OCI-LY3 (cell line): ENCODE measurements around the gene SLC38A2.

Experiments used
- H2AFZ ChIP-seq: fragments of 200-600, 300-600 bp; shearing (Covaris generic); 2 replicates; pipeline ENCODE4 v1.6.0; 2014; ENCODE audit warnings: antibody characterized with exemption, low read depth, low read length
- H3K27ac ChIP-seq: fragments of 200-600, 300-600 bp; sonication (generic); 2 replicates; pipeline ENCODE4 v1.5.1; 2014; ENCODE audit warnings: mild to moderate bottlenecking, low read length, moderate library complexity, mixed read lengths
- H3K27me3 ChIP-seq: fragments of 200-600, 300-600 bp; sonication (generic); 2 replicates; pipeline ENCODE4 v1.6.1; 2014; ENCODE audit warnings: low read depth, low read length, mixed read lengths
- H3K36me3 ChIP-seq: fragments of 200-600, 300-600 bp; sonication (generic); replicated peaks from 2 replicates; pipeline ENCODE3; 2014; ENCODE audit warnings: low read depth, low read length, mixed read lengths
- H3K4me1 ChIP-seq: fragments of 300-600, 200-600 bp; sonication (generic); 2 replicates; pipeline ENCODE4 v1.6.1; 2014; ENCODE audit warnings: low read length, mixed read lengths
- H3K4me2 ChIP-seq: fragments of 200-600, 300-600 bp; sonication (generic); 2 replicates; pipeline ENCODE4 v1.6.1; 2014; ENCODE audit warnings: low read length, mixed read lengths
- H3K4me3 ChIP-seq: fragments of 300-600, 200-600 bp; sonication (generic); 2 replicates; pipeline ENCODE4 v1.5.1; 2014; ENCODE audit warnings: antibody characterized with exemption, mild to moderate bottlenecking, low read length, moderate library complexity
- H3K79me2 ChIP-seq: fragments of 300-600, 200-600 bp; shearing (Covaris generic); 2 replicates; pipeline ENCODE4 v1.6.1; 2014; ENCODE audit warnings: mild to moderate bottlenecking, low read length, mixed read lengths
- H3K9ac ChIP-seq: fragments of 300-600, 200-600 bp; shearing (Covaris generic); 2 replicates; pipeline ENCODE4 v1.6.0; 2014; ENCODE audit warnings: mild to moderate bottlenecking, low read length, moderate library complexity
- H3K9me3 ChIP-seq: fragments of 200-600, 300-600 bp; shearing (Covaris generic); 2 replicates; pipeline ENCODE4 v1.6.1; 2014; ENCODE audit warnings: low read length, mixed read lengths; ENCODE audit not compliant: insufficient read depth
- H4K20me1 ChIP-seq: fragments of 200-600, 300-600 bp; sonication (generic); 2 replicates; pipeline ENCODE4 v1.6.1; 2016; ENCODE audit warnings: low read length, mixed read lengths; ENCODE audit not compliant: insufficient read depth
- CTCF ChIP-seq: fragments of 200-600, 300-600 bp; sonication (generic); IDR thresholded peaks from 2 replicates; pipeline ENCODE4 v1.5.1; 2014; ENCODE audit warnings: antibody characterized with exemption, low read length, low read depth
- EZH2phosphoT487 ChIP-seq: fragments of 200-600 bp; shearing (Covaris generic); IDR thresholded peaks from 2 replicates; pipeline ENCODE4 v1.6.1; 2018; ENCODE audit warnings: antibody characterized with exemption, mixed run types, low read depth

The SLC38A2 gene

GRCh38 chr12:46376579-46376978, 4.0 kb upstream of the SLC38A2 start:
- no peak overlapping the region for H3K4me3 ChIP-seq
- TF ChIP-seq EZH2phosphoT487 (no peak), CTCF (no peak)
- no peaks in the 10 kb centered on the region for H3K9me3 ChIP-seq
- no peak overlapping the region for H3K4me2 ChIP-seq
- H4K20me1 ChIP-seq: no peaks in the 10 kb centered on the region
- H3K27me3 ChIP-seq: no peaks in the 10 kb centered on the region
- H3K79me2 ChIP-seq: peaks cover 10% of the 10 kb centered on the region
- H2AFZ ChIP-seq: no peak overlapping the region
- H3K9ac ChIP-seq: no peak overlapping the region
- no peak overlapping the region for H3K27ac ChIP-seq
- H3K4me1 ChIP-seq: peaks cover 6% of the 10 kb centered on the region
- peaks cover 3% of the 10 kb centered on the region for H3K36me3 ChIP-seq

- H2AFZ ChIP-seq: no peak overlapping the region
- no peak for TF ChIP-seq CTCF
- TF ChIP-seq EZH2phosphoT487: no peak
- peaks cover 18% of the 10 kb centered on the region for H3K4me1 ChIP-seq
- H4K20me1 ChIP-seq: peaks cover 15% of the 10 kb centered on the region
- H3K4me2 ChIP-seq: no peak overlapping the region
- peaks cover 19% of the 10 kb centered on the region for H3K36me3 ChIP-seq
- no peak overlapping the region for H3K9ac ChIP-seq
- H3K79me2 ChIP-seq: peaks cover 29% of the 10 kb centered on the region
- no peak overlapping the region for H3K4me3 ChIP-seq
- no peaks in the 10 kb centered on the region for H3K9me3 ChIP-seq
- H3K27me3 ChIP-seq: no peaks in the 10 kb centered on the region
- H3K27ac ChIP-seq: no peak overlapping the region
Measured at GRCh38 chr12:46374711-46375110, 2.1 kb upstream of the SLC38A2 start.

GRCh38 chr12:46374310-46374709, 1.7 kb upstream of the SLC38A2 start:
- Histone ChIP-seq H3K79me2 (peaks cover 33% of the 10 kb centered on the region), H3K9ac (no peak overlapping the region), H3K27me3 (no peaks in the 10 kb centered on the region), H3K4me1 (peaks cover 22% of the 10 kb centered on the region), H3K4me2 (peak overlapping the region; percentile 91), H2AFZ (no peak overlapping the region), H3K27ac (no peak overlapping the region), H3K4me3 (peak overlapping the region; percentile 92; the same call in 1 of the 2 replicates), H3K36me3 (peaks cover 23% of the 10 kb centered on the region), H3K9me3 (no peaks in the 10 kb centered on the region), H4K20me1 (peaks cover 19% of the 10 kb centered on the region)
- TF ChIP-seq CTCF (no peak), EZH2phosphoT487 (no peak)

- Histone ChIP-seq H3K4me2 (peak overlapping the region; percentile 91), H3K4me3 (peak overlapping the region; percentile 92), H3K9me3 (no peaks in the 10 kb centered on the region), H3K79me2 (peaks cover 40% of the 10 kb centered on the region), H4K20me1 (peaks cover 26% of the 10 kb centered on the region), H3K27me3 (no peaks in the 10 kb centered on the region), H3K9ac (peak overlapping the region; percentile 97), H2AFZ (peak overlapping the region; percentile 93), H3K36me3 (peaks cover 30% of the 10 kb centered on the region), H3K4me1 (peaks cover 29% of the 10 kb centered on the region), H3K27ac (0 out of 2 replicates have a peak overlapping the region, but pooled peaks have one; percentile 8)
- TF ChIP-seq EZH2phosphoT487 (no peak), CTCF (0 out of 2 replicates have a peak, but pooled peaks have one; percentile 7)
Measured at GRCh38 chr12:46373301-46374296, 1.0 kb upstream of the SLC38A2 start.
